ENCODE results near the gene PCNX3. TPM values are rescaled to one million over a fixed set of nuclear protein-coding genes. Genes with fewer than 3 reads are reported as not detected.
A peak's percentile ranks its signal among the peaks of the same experiment; 100 is the strongest.

The PCNX3 gene
- total and polyA plus RNA-seq, 10 of the 15 experiments (the other 5 are each of a cell fraction or from before 2014, with no cell fraction given), result 0.03 to 46.6 (median 8.4) TPM

DNA sequence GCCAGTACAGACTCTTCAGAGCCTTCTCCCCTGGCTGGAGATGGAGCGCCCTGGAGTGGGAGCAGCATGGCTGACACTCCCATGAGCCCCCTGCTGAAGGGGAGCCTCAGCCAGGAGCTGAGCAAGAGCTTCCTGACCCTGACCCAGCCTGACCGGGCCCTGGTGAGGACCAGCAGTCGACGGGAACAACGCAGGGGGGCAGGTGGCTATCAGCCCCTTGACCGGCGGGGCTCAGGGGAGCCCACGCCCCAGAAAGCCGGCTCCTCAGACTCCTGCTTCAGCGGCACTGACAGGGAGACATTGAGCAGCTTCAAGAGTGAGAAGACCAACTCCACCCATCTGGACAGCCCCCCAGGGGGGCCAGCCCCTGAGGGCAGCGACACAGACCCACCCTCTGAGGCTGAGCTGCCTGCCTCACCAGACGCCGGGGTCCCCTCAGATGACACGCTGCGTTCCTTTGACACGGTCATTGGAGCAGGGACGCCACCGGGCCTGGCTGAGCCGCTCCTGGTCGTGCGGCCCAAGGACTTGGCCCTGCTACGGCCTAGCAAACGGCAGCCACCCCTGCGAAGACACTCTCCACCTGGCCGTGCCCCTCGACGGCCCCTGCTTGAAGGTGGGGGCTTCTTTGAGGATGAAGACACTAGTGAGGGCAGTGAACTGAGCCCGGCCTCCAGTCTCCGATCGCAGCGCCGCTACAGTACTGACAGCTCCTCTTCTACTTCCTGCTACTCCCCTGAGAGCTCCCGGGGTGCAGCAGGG is 2.6 kb downstream of the PCNX3 start:
- RAD21 ChIA-PET (ENCODE audit: unreplicated experiment), result no interaction called here
- Histone ChIP-seq H3K27me3 (replicated peaks in 1 of 2; ENCODE audit: control insufficient read depth in 2 of 2, insufficient read depth in 2 of 2, low read length in 1 of 2) (no peaks in the 10 kb centered on the region), H2AFZ (ENCODE audit: control insufficient read depth, low read depth, low read length) (no peak overlapping the region), H3K36me3 (ENCODE audit: control insufficient read depth in 2 of 2, insufficient read depth in 2 of 2, low read length in 1 of 2) (peaks cover 16 to 21% of the 10 kb centered on the region in 2 experiments; a peak in 3 of 4 replicates), H3K4me1 (ENCODE audit: control insufficient read depth, insufficient read depth, low read length) (peaks cover 9% of the 10 kb centered on the region), H3K9ac (ENCODE audit: control insufficient read depth, insufficient read depth, low read length) (no peak overlapping the region), H4K20me1 (ENCODE audit: control insufficient read depth, insufficient read depth) (no peaks in the 10 kb centered on the region; the same call in 1 of the 2 replicates), H3K9me3 (replicated peaks; ENCODE audit: control insufficient read depth, insufficient read depth, low read length) (no peaks in the 10 kb centered on the region), H3K4me3 (no peak overlapping the region), H3K27ac (ENCODE audit: control insufficient read depth, insufficient read depth) (no peak overlapping the region), H3K79me2 (ENCODE audit: control insufficient read depth, insufficient read depth, low read length) (peaks cover 51% of the 10 kb centered on the region), H3K4me2 (ENCODE audit: control insufficient read depth, insufficient read depth) (0 out of 2 replicates have a peak overlapping the region, but pooled peaks have one; percentile 94)
- CTCF ChIA-PET, result interaction anchor here (0.6 to 2.0 kb wide), 4 partner anchors 8 to 203 kb away, joined by 3 to 13 read pairs (median 3); partner anchors contain the start of gene SIPA1
- WGBS (ENCODE audit: insufficient coverage, insufficient replicate concordance, low lambda C conversion rate, missing lambda C conversion rate), result 96% methylated on average over 31 of the region's 33 CpGs
- TF ChIP-seq CREB1 (IDR thresholded peaks at IDR 0.05; ENCODE audit: low read depth) (no peak), CHD2 (IDR thresholded peaks at IDR 0.05; ENCODE audit: borderline replicate concordance, low read depth, low read length) (no peak), HDAC6 (IDR thresholded peaks at IDR 0.05; ENCODE audit: unreplicated experiment) (no peak), POLR2A (IDR thresholded peaks at IDR 0.05; ENCODE audit: low read depth, low read length) (peak; percentile 8; the same call in 1 of the 2 replicates)
- SMC1A ChIA-PET (ENCODE audit: uncharacterized antibody, unreplicated experiment), result no interaction called here
- no peak for ATAC-seq
- intact Hi-C loops (cut with micrococcal nuclease; ENCODE audit: unreplicated experiment), result no loop called here
- DNase-seq (ENCODE audit: low read depth, low spot score), result no peak
- in situ Hi-C loops (cut with MboI), result no loop called here
- BruUV-seq (replicated peaks), result no TSS peak
- POLR2A ChIA-PET, result interaction anchor here (0.6 to 2.4 kb wide), 4 partner anchors 8 to 48 kb away, joined by 3 to 17 read pairs (median 3); partner anchors contain the start of genes SIPA1 and ZNRD2
- FAIRE-seq, result no peak

DNA sequence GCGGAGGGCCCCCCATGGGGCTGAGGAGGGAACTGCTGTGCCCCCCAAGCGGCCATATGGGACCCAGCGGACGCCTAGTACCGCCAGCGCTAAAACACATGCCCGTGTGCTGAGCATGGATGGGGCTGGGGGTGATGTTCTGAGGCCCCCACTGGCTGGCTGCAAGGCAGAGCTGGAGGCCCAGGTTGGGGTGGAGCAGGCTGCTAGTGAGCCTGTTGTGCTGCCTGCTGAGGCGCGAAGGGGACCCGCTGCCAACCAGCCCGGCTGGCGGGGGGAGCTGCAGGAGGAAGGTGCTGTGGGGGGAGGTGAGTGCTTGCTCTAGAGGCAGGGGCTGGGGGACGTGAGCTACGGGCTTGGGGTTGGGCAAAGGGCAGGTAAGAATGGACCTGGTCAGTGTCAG is 3.2 kb downstream of the PCNX3 start:
- TF ChIP-seq JUND (IDR thresholded peaks at IDR 0.05; ENCODE audit: low read depth, low read length) (no peak), SMC3 (IDR thresholded peaks at IDR 0.05; ENCODE audit: borderline replicate concordance, low read length) (no peak), SUPT20H (IDR thresholded peaks at IDR 0.05; ENCODE audit: borderline replicate concordance, control insufficient read depth, low read depth, low read length) (no peak), CREM (IDR thresholded peaks at IDR 0.05; ENCODE audit: low read depth) (no peak), SRF (IDR thresholded peaks at IDR 0.05; ENCODE audit: low read depth in 2 of 2, low read length in 2 of 2) (no peak), ATF7 (IDR thresholded peaks at IDR 0.05; ENCODE audit: low read depth) (no peak), RAD21 (IDR thresholded peaks at IDR 0.05; ENCODE audit: insufficient read depth, low read depth, low read length) (no peak)
- TF ChIP-seq, protein P1, sequence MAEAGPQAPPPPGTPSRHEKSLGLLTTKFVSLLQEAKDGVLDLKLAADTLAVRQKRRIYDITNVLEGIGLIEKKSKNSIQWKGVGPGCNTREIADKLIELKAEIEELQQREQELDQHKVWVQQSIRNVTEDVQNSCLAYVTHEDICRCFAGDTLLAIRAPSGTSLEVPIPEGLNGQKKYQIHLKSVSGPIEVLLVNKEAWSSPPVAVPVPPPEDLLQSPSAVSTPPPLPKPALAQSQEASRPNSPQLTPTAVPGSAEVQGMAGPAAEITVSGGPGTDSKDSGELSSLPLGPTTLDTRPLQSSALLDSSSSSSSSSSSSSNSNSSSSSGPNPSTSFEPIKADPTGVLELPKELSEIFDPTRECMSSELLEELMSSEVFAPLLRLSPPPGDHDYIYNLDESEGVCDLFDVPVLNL (IDR thresholded peaks at IDR 0.05; ENCODE audit: low read depth, low read length), result no peak

More for the DNA sequence above, 3.2 kb downstream of the PCNX3 start:
- ChIA-PET RAD21 (ENCODE audit: unreplicated experiment) (no interaction called here), POLR2A (interaction anchor here (1.1 kb wide), 1 partner anchor 19 kb away, joined by 3 read pairs; the partner anchor contains the start of gene SIPA1), SMC1A (ENCODE audit: uncharacterized antibody, unreplicated experiment) (no interaction called here), CTCF (no interaction called here)
- peaks cover 45% of the 10 kb centered on the region for H3K79me2 ChIP-seq (ENCODE audit: control insufficient read depth, insufficient read depth, low read length)
- H3K4me2 ChIP-seq (ENCODE audit: control insufficient read depth, insufficient read depth), result no peak overlapping the region
- H2AFZ ChIP-seq (ENCODE audit: control insufficient read depth, low read depth, low read length), result no peak overlapping the region
- WGBS (ENCODE audit: insufficient coverage, insufficient replicate concordance, low lambda C conversion rate, missing lambda C conversion rate), result 97% methylated on average over 11 of the region's 14 CpGs
- no peaks in the 10 kb centered on the region; the same call in 1 of the 2 replicates for H4K20me1 ChIP-seq (ENCODE audit: control insufficient read depth, insufficient read depth)
- BruUV-seq (replicated peaks), result no TSS peak
- no peaks in the 10 kb centered on the region for H3K9me3 ChIP-seq (replicated peaks; ENCODE audit: control insufficient read depth, insufficient read depth, low read length)
- DNase-seq (ENCODE audit: low read depth, low spot score), result no peak
- H3K27ac ChIP-seq (ENCODE audit: control insufficient read depth, insufficient read depth), result no peak overlapping the region
- no peaks in the 10 kb centered on the region for H3K27me3 ChIP-seq (replicated peaks in 1 of 2; ENCODE audit: control insufficient read depth in 2 of 2, insufficient read depth in 2 of 2, low read length in 1 of 2)
- no peak overlapping the region for H3K9ac ChIP-seq (ENCODE audit: control insufficient read depth, insufficient read depth, low read length)
- no peak for FAIRE-seq
- ATAC-seq, result no peak
- H3K4me3 ChIP-seq, result no peak overlapping the region
- H3K4me1 ChIP-seq (ENCODE audit: control insufficient read depth, insufficient read depth, low read length), result peaks cover 7% of the 10 kb centered on the region; the same call in 1 of the 2 replicates
- peaks cover 17 to 21% of the 10 kb centered on the region in 2 experiments; a peak in 3 of 4 replicates for H3K36me3 ChIP-seq (ENCODE audit: control insufficient read depth in 2 of 2, insufficient read depth in 2 of 2, low read length in 1 of 2)
- in situ Hi-C loops (cut with MboI) (no loop called here), intact Hi-C loops (cut with micrococcal nuclease; ENCODE audit: unreplicated experiment) (no loop called here)
